Germinal center (tissue), 1 donor: ENCODE data around the gene ATP11B.

Experiments used
- DNase-seq: peaks from one replicate; pipeline ENCODE4 v3.0.0; 2012; ENCODE audit warnings: mixed read lengths, low spot score

ATP11B gene

DNA sequence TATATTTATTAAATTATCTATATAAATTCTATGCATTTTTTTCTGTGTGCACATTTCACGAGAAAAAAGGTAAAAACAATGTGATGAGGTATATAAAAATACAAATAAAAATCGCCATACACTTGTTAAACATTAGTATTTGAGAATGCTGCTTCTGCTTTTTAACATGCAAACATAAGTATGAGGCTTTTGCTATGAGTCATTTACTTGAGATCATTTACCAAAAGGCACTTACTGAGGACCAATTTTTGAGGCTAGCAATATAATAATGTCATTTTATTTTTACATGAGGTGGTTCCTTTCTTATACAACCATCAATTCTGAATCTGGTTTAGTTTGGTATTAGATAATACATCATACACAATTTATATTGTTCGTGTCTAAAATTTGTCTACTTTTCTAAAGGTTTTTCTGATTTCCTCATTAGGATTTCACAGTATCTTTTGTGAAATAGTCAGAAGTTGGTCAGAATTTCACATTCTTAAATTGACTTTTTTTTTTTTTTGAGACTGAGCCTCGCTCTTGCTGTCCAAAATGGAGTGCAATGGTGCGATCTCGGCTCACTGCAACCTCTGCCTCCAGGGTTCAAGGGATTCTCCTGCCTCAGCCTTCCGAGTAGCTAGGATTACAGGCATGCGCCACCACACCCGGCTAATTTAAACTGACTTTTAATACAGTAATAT, 161.4 kb downstream of the ATP11B start:
- no peak for DNase-seq

DNA sequence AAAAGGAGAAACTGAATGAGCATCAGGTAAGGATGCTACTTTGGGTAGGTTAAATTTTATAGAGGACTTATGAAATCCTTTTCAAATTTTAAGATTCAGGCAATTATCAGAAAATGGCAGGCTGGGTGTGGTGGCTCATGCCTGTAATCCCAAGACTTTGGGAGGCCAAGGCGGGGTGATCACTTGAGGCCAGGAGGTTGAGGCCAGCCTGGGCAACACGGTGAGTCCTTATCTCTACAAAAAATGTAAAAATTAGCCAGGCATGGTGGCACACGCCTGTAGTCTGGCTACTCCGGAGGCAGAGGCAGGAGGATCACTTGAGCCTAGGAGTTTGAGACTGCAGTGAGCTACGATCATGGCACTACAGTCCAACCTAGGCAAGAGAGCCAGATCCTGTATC, 163.9 kb downstream of the ATP11B start:
- no peak for DNase-seq

DNA sequence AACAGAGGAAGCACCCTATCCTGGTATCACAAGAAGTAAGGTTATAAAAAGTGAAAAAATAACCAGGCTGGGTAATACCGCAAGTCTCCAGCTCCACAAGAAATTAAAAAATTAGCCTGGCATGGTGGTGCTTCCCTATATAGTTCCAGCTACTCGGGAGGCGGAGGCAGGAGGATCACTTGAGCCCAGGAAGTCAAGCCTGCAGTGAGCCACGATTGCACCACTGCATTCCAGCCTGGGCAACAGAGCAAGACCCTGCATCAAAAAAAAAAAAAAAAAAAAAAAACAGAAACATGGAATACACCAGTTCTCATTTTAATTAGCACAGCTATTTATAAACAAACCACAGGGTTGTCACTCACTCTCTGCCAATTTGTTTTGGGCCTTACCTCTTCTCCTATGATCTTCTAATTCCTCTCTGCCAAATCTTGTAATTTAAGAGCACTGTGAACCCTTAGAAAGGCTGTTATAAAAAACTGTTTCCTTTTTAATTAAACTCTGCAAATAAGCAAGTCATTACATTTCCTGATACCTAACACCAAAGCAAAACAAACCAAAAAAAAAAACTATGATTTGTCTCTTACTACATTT, 164.5 kb downstream of the ATP11B start:
- DNase-seq = no peak

DNA sequence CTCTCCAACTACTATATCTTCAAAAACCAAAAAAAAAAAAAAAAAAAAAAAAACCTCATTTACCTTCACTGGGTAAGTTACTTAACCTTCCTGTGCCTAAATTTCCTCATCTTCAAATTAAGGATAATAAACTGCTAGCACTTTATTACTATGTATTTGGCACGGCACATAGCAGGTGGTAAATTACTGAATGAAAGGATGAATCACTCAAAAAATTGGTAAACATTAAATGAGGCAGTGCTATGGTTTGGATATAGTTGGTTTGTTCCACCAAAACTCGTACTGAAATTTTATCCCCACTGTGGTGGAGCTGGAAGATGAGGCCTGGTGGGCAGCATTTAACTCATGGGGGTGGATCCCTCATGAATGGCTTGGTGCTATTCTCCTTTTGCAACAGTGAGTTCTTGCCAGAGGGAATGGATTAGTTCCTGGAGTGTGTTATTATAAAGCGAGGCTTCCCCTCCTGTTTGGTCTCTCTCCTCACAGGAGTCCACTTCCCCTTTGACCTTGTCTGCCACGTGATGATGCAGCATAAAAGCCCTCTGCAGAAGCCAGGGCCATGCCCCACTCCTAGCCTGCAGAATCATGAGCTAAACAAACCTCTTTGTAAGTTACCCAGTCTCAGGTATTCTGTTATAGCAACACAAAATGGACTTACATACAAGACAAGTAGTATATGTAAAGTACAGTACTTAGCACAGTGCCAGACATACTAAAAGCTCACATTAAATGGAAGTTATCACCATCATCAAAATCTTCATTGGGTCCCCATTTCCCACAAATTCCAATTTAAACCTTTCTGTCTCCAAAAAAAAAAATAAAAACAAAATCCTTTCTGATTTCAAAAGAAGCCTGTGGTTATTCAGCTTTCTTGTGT, 166.4 kb downstream of the ATP11B start:
- no peak for DNase-seq

DNA sequence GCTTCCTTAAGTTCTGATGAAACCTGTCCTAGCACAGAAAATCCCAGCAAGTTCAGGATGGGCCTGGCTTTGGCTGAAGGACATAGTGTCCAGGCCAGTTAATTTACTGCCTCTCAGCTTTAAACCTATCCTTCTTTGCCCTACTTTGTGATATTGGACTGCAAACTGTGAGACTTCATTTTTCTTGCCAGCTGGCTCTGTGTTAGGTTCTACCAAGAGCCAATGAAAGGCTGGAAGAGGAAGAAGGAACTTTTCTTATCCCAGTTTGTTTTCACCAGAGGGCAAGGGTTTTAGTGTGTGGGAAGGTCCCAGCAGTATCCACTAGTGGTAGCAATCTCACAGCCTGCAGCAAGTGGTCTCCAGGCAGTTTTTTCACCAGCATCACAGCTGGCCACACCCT, 168.9 kb downstream of the ATP11B start:
- no peak for DNase-seq

DNA sequence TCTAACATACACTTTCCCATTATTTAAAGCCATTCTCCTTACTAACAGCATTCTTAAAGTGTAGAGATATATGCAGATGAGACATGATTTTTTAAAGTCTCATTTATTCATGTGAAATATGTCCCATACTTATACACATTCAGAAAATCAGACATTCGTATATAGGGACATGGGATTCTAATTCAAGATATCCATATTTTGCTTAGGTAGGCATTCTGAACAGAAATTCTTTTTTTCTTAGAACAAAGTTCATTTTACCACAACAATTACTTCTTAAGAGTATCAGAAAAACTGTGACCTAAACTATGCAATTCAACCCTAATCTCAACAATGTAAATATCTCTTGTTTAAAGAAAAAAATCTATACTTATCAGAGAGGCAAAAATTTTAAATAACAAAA, 170.9 kb downstream of the ATP11B start:
- no peak for DNase-seq

DNA sequence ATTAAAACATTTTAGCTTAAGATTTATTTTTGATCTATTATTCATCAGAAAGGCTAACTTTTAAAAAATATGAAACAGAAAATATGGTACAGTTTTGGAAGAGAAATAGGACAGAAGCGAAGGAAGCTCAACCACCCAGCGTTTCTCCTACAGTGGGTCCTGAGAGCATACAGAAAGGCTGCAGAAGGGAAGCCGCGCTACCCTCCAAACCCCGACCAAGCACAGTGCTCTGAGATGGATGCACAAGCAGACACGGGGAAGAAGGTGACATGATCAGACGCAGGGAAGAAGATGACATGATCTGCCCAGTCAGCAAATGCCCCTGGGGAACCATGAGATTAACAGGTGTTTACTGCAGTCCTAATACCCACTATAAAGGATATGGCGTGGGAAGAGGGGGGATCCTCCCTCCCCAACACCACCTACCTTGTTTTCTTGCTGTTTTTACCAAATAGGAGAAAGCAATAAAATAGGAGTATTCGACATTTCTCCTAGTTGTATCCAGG, 172.6 kb downstream of the ATP11B start:
- no peak for DNase-seq

DNA sequence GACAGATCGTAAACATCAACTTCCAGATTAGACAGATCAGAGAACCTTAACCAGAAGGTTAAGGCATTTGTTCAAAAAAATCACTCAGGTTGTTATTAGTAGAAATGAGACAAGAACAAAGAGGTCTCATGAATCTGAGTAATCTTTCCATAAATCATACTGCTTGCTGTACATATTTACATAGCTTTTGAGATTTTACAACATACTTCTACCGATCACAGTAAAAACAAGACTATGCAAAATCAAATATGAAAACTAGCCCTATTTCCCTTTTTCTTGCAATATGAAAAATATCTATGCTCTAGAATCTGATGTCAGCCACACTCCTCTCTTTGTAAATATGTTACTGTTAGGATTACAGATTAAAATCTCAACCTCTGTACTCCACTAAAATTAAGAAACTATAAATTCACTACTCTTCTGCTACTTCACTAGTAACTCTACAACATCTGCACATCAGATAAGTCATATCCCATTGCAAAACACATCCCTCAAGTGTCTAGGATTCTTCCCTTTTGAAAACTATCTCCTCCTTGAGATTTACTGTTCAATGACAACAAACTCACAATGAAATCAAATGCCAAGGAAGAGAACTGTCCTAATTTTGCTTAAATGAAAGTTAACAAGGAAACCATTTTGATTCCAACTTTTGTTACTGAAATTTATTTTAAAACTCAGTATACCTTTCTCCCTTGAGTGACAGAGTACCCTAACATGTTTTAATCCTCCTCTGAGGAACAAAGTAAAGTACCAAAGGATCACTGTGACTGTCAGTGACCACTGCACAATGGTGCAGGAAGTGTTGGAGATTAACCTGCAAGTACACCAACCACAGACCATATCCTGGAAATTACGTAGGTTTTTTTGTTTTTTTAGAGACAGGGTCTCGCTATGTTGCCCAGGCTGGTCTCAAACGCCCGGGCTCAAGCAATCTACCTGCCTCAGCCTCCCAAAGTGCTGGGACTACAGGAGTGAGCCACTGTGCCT, 174.2 kb downstream of the ATP11B start:
- peak; percentile 40 for DNase-seq

DNA sequence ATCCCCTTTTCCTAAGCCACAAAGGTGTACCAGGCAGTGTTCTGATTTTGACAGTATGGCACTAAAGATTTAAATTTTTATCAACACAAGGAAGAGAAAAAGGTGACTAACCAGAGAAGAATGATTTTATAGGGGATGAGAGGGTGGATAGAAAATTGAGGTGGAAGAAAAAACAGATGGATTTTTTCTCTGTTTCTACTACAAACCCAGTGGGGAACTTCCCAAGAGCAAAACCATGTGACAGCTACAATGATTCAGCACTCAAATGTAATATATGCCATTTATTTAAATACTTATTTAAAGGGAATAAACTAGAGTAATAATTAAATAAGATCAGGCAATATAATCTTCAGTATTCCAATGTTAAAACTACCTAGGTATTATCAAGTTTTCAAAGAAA, 176.0 kb downstream of the ATP11B start:
- no peak for DNase-seq

DNA sequence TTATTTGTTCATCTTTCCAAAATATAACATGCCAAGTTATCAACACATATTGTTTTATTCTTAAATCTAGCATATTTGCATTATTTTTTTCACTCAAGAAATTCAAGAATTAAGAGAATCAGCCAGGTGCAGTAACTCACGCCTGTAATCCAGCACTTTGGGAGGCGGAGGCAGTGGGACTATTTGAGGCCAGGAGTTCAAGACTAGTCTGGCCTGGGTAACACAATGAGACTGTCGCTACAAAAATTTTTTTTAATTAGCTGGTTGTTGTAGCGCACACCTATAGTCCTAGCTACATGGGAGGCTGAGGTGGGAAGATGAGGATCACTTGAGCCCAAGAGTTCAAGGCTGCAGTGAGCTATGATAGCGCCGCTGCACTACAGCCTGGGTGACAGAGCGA, 176.5 kb downstream of the ATP11B start:
- DNase-seq = no peak

DNA sequence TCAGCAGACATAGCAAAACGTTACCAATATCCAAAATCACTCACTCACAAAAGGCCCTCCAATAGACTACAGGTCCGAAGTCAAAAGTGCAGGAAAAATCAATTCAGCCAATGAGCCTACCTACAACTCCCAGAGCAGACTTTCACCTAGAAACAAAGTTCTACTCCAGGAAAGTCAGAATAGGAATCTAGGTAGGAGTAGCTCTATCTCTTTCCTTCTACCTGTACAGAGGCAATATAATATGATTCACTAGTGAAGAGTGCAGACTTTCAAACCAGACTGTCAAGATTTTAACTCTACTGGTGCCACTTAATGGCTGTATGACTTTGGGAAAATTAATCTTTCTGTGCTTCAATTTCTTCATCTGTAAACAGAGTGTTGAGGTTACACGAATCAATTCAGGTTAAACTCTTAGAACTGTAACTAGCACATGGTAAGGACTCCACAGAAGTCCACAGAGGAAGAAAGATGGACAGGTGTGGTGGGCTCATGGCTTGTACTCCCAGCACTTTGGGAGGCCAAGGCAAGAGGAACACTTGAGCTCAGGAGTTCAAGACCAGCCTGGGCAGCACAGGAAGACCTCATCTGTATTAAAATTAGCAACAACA, 177.6 kb downstream of the ATP11B start:
- no peak for DNase-seq
